Eye (tissue), 1 donor: ENCODE measurements around the gene GPR89B.
"Not testable (repeated sequence)": the region's sequence is repeated elsewhere in the genome, so short reads cannot be mapped to it uniquely, and the experiment has no call there.

Experiments used
- DNase-seq: peaks from one replicate; pipeline ENCODE4 v3.0.0-alpha.2; 2015

The GPR89B gene

DNA sequence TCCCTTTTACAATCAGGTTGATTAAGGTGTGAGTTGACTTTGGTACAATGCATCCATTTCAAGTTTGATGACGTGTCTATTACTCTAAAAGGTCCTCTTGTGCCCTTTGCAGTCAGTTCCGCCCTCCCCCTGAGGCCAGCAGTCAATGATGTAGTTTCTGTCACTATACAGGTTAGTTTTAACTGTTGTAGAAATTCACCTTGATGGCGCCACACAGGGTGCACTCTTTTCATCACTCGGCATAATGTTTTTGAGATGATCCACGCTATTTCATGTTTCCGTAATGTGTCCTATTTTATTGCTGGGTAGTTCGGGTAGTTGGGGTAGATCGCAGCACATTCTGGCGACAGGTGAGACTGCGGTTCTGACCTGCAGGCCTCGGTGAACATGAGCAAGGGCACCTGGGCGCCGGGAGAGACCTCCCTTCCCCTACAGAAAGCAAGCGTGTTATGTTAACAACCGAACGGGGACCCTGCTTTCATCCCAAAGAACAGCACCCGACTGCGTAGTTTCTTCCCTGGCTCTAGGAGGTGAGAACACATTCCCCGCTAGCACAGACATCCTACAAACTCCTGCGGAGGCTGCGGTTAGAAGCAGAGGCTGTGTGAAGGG, 109.7 kb downstream of the GPR89B start:
- not testable (repeated sequence) for DNase-seq

DNA sequence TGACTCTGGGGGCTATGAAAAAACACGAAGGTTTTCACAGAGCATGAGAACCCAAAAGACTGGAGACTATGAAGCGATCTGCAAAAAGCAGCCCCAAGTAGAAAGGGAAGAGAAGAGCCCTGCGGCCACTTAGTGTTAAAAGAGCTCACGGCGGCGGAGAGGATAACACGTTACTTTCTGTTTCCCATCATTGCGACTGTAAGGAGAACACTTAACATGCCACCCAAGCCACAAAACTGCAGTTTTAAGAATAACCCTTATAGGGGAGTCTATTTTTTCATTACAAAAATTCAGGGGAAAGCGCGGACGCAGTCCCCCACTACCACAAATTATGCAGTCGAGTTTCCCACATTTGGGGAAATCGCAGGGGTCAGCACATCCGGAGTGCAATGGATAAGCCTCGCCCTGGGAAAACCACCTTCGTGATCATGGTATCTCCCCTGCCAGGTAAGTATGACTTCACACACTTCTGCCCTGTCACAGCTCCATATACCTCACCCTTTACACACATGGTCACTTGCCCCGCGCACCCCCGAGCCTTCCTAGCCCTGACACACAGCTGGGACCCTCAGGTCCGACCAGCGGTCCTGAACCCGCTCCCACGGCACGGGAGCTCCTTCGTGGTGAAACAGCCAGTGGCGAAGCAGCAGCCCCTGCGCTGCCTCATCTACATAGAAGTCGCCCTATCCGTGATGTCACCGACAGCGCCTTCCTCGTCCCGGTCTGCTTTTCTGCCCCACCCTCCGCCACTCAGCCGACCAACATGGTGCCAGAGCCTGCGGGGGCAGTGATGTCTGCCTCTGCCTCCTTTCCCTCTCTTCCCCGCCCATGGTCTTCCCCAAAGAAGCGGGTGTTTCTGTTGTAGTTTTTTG, 110.5 kb downstream of the GPR89B start:
- peak; percentile 83 for DNase-seq
